Progenitor cell of endocrine pancreas (in vitro differentiated cells): ENCODE measurements around the gene SULT1A1. TPM values are rescaled to one million over a fixed set of nuclear protein-coding genes. Genes with fewer than 3 reads are reported as not detected.

ENCODE experiments used
- DNase-seq: peaks from one replicate; pipeline ENCODE4 v3.0.0; 2021; ENCODE audit warnings: low spot score; ENCODE audit not compliant: unreplicated experiment
- H3K27ac Mint-ChIP-seq: 2 replicates; pipeline ENCODE4 v1.8.0; 2021; ENCODE audit warnings: mild to moderate bottlenecking, moderate library complexity, mixed read lengths
- H3K27me3 Mint-ChIP-seq: 2 replicates; pipeline ENCODE4 v1.8.0; 2021; ENCODE audit warnings: mixed read lengths
- H3K36me3 Mint-ChIP-seq: 2 replicates; pipeline ENCODE4 v1.8.0; 2022; ENCODE audit warnings: mixed read lengths; ENCODE audit not compliant: insufficient read depth
- H3K4me1 Mint-ChIP-seq: 2 replicates; pipeline ENCODE4 v1.8.0; 2021; ENCODE audit warnings: low read depth, mixed read lengths
- H3K4me3 Mint-ChIP-seq: 2 replicates; pipeline ENCODE4 v1.8.0; 2021; ENCODE audit warnings: low read depth, mild to moderate bottlenecking, moderate library complexity, mixed read lengths
- H3K9me3 Mint-ChIP-seq: 2 replicates; pipeline ENCODE4 v1.8.0; 2021; ENCODE audit warnings: low read depth, mixed read lengths
- total RNA-seq: library from RNA; stranded (reverse); gene quantifications from 2 replicates; pipeline ENCODE4 v1.2.1, GENCODE V29; 2021
- TF ChIP-seq, protein P1 (sequence below): fragments of 200-600 bp; sonication (generic); IDR thresholded peaks from one replicate; pipeline ENCODE4 v1.5.0; 2021; ENCODE audit warnings: antibody characterized with exemption, mild to moderate bottlenecking; ENCODE audit not compliant: unreplicated experiment

Gene SULT1A1
- total RNA-seq, 1 donor from 2014 or later = 20.9 TPM

DNA sequence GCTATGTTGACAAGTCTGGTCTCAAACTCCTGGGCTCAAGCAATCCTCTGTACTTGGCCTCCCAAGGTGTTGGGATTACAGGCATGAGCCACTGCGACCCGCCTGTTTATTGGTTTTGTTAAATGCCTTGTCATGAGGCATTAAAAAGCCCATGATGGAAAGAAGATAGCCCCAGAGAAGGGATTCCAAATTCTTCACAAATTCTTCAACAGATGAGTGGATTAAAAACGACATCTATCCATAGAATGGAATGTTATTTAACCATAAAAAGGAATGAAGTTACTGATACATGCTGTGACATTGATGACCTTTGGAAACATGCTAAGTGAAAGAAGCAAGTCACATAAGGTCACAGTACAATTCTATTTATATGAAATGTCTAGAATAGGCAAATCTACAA is 51.4 kb downstream of the SULT1A1 start:
- Mint-ChIP-seq H3K9me3 (no peaks in the 10 kb centered on the region), H3K4me1 (peaks cover 5% of the 10 kb centered on the region), H3K4me3 (no peak overlapping the region), H3K27me3 (no peaks in the 10 kb centered on the region), H3K36me3 (peaks cover 16% of the 10 kb centered on the region), H3K27ac (no peak overlapping the region)
- no peak for DNase-seq
- TF ChIP-seq, protein P1, sequence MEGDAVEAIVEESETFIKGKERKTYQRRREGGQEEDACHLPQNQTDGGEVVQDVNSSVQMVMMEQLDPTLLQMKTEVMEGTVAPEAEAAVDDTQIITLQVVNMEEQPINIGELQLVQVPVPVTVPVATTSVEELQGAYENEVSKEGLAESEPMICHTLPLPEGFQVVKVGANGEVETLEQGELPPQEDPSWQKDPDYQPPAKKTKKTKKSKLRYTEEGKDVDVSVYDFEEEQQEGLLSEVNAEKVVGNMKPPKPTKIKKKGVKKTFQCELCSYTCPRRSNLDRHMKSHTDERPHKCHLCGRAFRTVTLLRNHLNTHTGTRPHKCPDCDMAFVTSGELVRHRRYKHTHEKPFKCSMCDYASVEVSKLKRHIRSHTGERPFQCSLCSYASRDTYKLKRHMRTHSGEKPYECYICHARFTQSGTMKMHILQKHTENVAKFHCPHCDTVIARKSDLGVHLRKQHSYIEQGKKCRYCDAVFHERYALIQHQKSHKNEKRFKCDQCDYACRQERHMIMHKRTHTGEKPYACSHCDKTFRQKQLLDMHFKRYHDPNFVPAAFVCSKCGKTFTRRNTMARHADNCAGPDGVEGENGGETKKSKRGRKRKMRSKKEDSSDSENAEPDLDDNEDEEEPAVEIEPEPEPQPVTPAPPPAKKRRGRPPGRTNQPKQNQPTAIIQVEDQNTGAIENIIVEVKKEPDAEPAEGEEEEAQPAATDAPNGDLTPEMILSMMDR = no peak

DNA sequence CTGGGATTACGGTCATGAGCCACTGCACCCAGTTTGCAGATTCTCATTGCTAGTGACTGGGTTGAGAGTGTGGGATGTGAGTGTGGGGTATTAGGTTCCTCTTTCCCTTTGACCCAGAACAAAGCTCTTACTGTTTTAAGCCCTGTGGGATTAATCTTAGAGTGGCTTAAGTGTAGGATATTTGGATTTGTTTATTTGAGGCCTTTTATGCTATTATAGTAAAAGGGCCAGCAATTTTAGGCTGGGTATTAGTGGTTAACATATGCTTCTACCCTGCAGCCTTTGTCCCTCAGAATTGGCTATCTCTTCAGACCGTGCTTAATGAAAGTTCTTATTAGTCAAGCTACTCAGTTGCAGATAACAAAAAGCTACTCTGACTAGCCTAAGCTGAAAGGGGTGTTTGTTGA is 52.9 kb downstream of the SULT1A1 start:
- no peak for DNase-seq
- TF ChIP-seq, protein P1 = no peak
- H3K9me3 Mint-ChIP-seq = no peaks in the 10 kb centered on the region
- peaks cover 5% of the 10 kb centered on the region for H3K4me1 Mint-ChIP-seq
- no peak overlapping the region for H3K27ac Mint-ChIP-seq
- no peaks in the 10 kb centered on the region for H3K27me3 Mint-ChIP-seq
- peaks cover 16% of the 10 kb centered on the region for H3K36me3 Mint-ChIP-seq
- no peak overlapping the region for H3K4me3 Mint-ChIP-seq

DNA sequence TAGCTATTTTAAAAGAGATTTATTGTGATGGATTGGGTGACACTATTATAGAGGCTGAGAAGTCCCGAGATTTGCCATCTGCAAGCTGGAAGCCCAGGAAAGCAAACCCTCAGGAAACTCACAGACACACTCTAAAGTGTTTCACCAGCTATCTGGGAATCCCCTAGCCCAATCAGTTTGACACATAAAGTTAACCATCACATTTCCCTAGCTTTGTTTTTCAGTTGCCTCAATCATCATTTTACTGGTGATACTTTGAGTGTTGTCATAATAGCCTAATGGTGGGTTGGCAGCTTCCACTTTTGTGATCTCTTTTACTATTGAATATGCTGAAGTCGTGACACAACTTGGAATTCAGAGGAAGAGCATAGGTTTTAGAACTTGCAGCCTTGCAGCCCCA is 54.3 kb downstream of the SULT1A1 start:
- Mint-ChIP-seq H3K27me3 (no peaks in the 10 kb centered on the region), H3K9me3 (no peaks in the 10 kb centered on the region), H3K4me1 (peaks cover 2% of the 10 kb centered on the region), H3K4me3 (no peak overlapping the region), H3K36me3 (peaks cover 16% of the 10 kb centered on the region), H3K27ac (no peak overlapping the region)
- no peak for DNase-seq
- TF ChIP-seq, protein P1 = no peak

Other genes starting within 250 kb of the SULT1A1 start
- gene NPIPB6, start 246.5 kb downstream of the SULT1A1 start, total RNA-seq = 5.7 and 7.0 TPM in 2 replicates
- 74.0 and 106 TPM in 2 replicates for gene EIF3CL, start 206.2 kb downstream of the SULT1A1 start, total RNA-seq
- 0.60 TPM in 1 of 2 replicates, not detected in the other for gene NPIPB7, start 137.7 kb downstream of the SULT1A1 start, total RNA-seq
- gene CLN3, start 118.0 kb downstream of the SULT1A1 start, total RNA-seq = 43.9 and 45.4 TPM in 2 replicates
- 0.20 and 0.22 TPM in 2 replicates for gene APOBR, start 115.4 kb downstream of the SULT1A1 start, total RNA-seq
- not detected in 2 replicates for gene IL27, start 103.2 kb downstream of the SULT1A1 start, total RNA-seq
- not detected in 2 replicates for gene NUPR1, start 71.1 kb downstream of the SULT1A1 start, total RNA-seq
- 34.7 and 37.6 TPM in 2 replicates for gene SGF29, start 56.1 kb downstream of the SULT1A1 start, total RNA-seq
- 3.2 and 3.9 TPM in 2 replicates for gene SULT1A2, start 13.0 kb downstream of the SULT1A1 start, total RNA-seq
- gene NPIPB8, start 28.0 kb upstream of the SULT1A1 start, total RNA-seq = 0.77 and 1.3 TPM in 2 replicates
- 741 and 786 TPM in 2 replicates for gene EIF3C, start 101.4 kb upstream of the SULT1A1 start, total RNA-seq
- 3.2 and 3.4 TPM in 2 replicates for gene NPIPB9, start 141.7 kb upstream of the SULT1A1 start, total RNA-seq
- 248 and 256 TPM in 2 replicates for gene ATXN2L, start 213.0 kb upstream of the SULT1A1 start, total RNA-seq
- gene TUFM, start 236.3 kb upstream of the SULT1A1 start, total RNA-seq = 158 and 168 TPM in 2 replicates